GM19324 (cell line): ENCODE measurements around the gene KIAA1958.

Source experiments
- ATAC-seq: cut with Tn5 transposase; IDR thresholded peaks from one replicate; pipeline ENCODE4 v1.9.1; 2021; ENCODE audit warnings: mild to moderate bottlenecking, moderate library complexity; ENCODE audit not compliant: unreplicated experiment, low FRiP score

The KIAA1958 gene

DNA sequence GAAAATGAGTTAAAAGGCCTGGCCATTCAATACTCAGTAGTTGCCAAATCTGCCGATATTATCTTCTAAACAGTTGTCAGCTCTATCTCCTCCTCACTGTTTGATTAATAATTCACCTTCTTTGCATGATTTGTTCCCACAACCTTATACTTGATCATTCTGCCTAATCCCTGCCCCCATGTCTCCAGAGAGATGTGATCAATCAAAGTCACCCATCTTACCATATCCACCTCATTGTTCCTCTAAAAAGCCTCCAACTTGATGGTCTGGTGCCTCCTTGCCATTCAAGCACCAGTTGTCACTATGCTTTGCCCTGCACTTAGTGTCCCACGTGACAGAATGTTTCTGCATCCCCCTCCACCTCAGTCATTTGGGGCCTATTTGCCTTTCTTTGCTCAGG, 41.3 kb downstream of the KIAA1958 start:
- no peak for ATAC-seq

GRCh38 chr9:112529316-112529715, 42.7 kb downstream of the KIAA1958 start:
- ATAC-seq, result no peak

DNA sequence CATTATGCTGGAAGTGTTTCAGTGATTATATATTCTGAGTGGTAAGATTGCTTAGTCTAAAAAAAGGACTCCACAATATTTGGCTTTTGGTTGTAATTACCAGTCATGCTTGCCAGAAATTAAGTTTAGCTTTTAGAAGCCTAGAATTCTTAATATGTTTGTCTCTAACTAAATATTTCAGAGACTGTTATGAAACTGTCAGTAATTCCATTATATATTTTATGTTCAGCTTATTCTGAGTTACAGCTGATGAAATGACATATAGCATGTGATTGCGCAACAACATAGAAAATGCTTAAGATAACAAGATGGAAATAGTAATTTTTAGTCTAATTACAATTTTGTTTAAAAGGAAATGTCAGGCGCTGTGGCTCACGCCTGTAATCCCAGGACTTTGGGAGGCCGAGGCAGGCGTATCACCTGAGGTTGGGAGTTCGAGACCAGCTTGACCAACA, 44.2 kb downstream of the KIAA1958 start:
- no peak for ATAC-seq

DNA sequence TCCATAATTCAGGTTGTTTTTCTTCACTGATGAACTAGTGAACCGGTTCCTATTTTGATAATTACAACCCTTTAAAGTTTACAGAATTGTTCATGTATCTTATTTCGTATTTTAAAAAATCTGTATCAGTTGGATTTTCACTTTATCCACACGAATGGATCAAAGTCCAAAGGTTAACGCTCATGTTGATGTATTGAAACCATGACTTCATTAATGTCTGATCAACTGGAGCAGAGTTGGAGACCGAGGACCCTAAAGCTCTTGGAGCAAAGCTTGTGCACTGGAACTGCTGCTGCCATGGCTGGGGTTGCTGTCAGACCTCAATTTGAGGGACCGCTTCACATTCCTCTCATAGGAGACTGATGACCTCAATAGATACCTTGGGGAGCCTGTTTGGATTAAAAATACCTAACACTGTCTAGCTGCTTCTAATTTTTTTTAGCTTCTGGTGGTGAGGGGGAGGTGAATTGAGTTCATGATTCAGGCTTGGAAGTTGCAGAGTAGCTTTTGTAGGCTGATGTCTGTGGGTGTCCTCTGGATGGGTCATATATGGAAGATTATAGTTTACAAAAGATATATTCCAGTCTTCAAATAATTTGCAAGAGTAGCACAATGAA, 45.1 kb downstream of the KIAA1958 start:
- ATAC-seq, result no peak

DNA sequence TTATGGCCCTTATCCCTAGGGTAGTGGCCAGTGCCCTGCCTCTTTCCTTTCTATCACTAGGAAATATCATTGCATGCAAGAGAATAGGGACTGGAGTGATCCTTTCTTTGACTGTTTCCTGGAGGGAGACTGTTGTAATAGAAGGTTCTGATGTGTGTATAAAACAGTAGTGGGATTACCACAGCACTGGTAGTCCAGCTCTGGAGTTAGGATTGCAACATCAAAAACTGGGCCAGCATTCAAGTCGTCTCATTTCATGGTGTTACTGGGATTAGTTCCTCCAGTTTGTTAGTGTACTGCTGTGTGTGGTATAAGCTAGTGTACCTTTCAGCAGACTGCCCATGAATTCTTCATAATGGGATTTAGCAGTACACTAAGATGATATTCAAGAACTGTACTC, 45.8 kb downstream of the KIAA1958 start:
- no peak for ATAC-seq

GRCh38 chr9:112533660-112534059, 47.0 kb downstream of the KIAA1958 start:
- no peak for ATAC-seq

DNA sequence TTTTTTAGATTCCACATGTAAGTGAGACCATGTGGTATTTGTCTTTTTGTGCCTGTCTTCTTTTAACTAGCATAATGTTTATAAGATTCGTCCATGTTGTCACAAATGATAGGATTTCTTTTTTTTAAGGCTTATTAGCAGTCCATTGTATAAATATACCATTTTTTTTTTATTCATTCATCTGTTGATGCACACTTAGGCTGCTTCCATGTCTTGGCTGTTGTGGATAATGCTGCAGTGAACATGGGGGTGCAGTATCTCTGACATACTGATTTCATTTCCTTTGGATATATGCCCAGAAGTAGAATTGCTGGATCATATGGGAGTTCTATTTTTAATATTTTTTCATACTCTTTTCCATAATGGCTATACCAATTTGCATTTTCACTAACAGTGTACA, 48.7 kb downstream of the KIAA1958 start:
- ATAC-seq, result no peak

- no peak for ATAC-seq
These were observed 49.2 kb downstream of the KIAA1958 start for GRCh38 chr9:112535811-112536210.

- ATAC-seq, result no peak
These were observed 50.9 kb downstream of the KIAA1958 start for GRCh38 chr9:112537561-112537960.

DNA sequence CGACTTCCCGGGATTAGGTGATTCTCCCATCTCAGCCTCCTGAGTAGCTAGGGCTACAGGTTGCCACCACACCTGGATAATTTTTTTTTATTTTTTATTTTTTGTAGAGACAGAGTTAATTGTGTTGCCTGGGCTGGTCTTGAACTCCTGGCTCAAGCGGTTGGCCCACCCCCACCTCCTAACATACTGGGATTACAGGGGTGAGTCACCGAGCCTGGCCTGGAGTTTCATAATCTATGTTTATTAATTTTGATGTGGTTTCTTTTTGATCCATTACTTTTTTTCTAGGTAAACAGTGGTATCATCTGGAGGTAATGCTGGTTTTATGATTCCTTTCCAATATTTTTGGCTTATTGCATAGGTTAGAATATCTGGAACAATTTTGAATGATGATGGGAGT, 54.2 kb downstream of the KIAA1958 start:
- no peak for ATAC-seq

DNA sequence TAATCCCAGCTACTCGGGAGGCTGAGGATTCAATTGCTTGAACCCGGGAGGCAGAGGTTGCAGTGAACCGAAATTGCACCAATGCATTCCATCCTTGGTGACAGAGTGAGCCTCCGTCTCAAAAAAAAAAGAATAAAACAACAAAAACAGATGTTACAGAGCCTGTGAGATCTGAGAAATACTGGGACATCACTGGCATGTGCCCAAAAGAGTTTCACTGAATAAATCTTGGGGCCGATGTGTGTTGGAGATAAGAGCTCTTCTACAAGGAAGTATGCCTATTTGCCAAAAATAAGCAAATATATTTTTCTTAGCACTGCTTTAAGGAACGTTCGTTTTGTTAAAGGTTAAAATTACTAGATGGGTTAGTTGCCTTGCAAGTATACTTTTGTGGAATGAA, 55.1 kb downstream of the KIAA1958 start:
- ATAC-seq, result no peak

- ATAC-seq, result no peak
These were observed 56.1 kb downstream of the KIAA1958 start for GRCh38 chr9:112542593-112543292.

DNA sequence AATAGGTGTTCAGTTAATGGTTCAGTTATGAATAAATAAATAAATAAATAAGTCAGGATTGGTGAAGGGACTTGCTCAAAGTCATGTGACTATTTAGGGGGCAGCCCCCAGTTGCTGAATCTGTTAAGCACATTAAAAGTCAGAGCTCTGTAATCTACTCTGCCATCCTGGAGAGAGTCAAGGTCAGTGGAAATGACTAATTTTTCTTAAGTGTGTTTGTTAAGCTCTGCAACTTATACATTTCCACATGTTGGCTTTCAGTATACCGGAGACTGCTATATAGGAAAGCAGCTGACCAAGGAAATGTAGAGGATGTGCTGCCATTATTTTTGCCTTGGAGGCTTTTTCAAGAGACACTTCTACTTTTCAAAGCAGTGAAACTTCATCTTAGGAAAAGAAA, 57.9 kb downstream of the KIAA1958 start:
- no peak for ATAC-seq

GRCh38 chr9:112545237-112545636, 58.6 kb downstream of the KIAA1958 start:
- ATAC-seq, result no peak

DNA sequence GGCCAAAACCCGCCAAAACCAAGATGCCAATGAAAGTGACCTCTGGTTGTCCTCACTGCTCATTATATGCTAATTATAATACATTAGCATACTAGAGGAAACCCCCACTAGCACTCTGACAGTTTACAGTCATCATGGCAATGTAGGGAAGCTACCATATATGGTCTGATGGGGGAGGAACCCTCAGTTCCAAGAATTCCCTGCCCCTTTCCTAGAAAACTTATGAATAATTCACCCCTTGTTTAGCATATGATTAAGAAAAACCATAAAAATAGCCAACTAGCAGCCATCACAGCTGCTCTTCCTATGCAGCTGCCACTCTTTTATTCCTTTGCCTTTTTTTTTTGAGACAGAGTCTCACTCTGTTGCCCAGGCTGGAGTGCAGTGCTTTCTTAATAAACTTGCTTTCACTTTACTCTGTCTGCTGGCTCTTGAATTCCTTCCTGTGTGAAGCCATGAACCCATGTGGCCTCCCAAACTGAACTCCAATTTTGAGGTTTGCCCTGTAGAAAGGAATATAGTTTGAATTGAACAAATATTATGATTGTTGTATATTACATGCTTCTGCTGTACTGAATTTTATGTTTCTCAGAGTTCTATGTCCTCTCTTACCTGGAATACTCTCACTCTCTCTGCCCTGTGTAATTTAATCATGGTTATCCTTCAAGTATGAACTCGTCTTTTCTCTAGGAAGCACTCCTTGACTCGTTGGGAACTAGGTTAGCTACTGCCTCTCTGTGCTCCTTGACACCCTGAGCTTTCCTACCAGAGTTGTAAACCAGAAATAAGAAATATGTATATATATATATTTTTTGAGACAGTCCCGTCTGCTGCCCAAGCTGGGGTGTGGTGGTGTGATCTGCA, 59.8 kb downstream of the KIAA1958 start:
- no peak for ATAC-seq

GRCh38 chr9:112548051-112548440, 61.4 kb downstream of the KIAA1958 start:
- no peak for ATAC-seq

DNA sequence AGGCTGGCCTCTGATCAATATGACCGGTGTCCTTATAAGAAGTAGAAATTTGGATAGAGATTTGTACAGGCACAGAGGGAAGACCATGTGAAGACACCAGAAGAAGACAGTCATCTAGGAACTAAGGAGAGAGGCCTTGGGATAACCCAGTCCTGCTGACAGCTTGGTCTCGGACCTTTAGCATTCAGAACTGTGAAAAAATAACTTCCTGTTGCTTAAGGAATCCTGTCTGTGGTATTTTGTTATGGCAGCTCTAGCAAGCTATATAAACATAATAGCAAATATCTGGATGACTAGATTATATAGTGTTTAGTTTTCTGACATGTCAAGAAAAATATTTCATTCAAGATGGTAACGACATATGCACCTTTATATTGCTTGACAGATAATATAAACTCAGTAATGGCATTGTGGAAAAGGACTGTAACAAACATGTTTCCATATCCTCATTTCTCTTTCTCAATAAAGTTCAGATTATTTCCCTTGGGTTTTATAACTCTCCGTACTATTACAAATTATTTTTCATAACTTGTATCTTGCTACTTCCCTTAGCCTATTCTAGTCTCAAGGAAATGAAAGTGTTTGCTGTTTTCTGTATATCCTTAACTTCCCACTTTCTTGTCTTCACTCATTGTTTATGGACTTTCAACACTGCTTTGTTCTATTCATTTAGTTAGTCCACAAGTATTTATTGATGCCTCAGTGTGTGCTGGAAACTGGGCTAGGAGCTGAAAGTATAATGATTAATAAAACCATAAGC, 62.4 kb downstream of the KIAA1958 start:
- no peak for ATAC-seq

DNA sequence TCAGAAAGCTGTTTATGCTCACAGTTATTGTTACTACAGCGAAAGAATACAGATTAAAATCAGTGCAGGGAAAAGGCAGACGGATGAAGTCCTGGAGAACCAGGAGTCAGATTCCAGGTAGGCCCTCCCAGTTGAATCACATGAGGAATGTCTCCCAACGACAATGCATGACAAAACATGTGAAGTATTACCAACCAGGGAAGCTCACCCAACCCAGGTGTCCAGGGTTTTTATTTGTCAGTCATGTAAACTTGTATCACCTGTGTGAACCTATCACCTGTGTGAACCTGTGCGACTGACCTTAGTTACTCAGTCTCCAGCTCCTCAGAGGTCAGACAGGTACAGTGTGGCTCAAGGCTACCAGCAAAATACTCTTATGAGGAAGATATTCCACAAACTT, 63.9 kb downstream of the KIAA1958 start:
- ATAC-seq, result no peak

GRCh38 chr9:112551641-112552040, 65.0 kb downstream of the KIAA1958 start:
- ATAC-seq, result no peak

DNA sequence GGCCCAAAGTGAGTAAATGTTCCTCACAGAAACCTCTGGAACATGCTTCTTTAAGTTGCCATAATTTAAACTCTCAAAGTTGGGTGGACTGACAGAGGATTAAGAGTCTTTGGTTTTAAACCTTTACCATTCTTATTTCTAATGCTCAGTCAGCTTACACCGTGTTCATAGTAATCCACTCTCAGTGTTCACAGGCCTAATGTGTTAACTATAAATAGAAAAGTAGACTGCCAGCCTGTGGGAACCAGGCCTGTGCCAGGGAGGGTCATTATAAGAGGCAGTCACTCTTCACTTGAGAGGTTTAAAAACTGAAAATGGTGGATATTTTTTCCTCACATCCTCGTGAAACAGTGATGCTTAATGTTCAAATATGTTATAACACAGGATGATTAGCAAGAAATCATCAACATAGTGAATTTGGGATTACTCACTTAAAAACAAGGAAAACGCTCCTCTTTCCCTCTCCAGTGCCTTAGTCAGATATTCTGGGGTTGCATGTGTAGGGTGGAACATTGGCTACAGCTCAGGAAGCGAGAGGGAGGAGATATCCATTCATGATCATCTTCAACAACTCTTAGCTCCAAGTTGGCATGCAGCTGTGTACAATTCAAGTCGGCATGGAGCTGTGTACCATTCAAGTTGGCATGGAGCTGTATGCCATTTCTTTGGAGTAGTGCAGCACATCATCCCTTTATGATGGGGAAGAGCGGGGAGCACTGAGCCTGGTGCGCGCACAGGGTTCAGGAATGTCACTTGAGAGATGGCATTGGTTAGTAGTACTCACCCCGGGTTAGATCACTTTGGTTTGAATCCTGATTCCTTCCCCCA, 65.8 kb downstream of the KIAA1958 start:
- ATAC-seq, result no peak
